AG08395 (cell line): ENCODE results near the gene TRIM60.
"Not testable (repeated sequence)": the region's sequence is repeated elsewhere in the genome, so short reads cannot be mapped to it uniquely, and the experiment has no call there.

ENCODE experiments used
- DNase-seq: peaks from one replicate; pipeline ENCODE4 v3.0.0; 2012; ENCODE audit warnings: mixed read lengths, low spot score

The TRIM60 gene

GRCh38 chr4:165053645-165054044 lies 21.8 kb downstream of the TRIM60 start, which contains the start of gene TRIM75:
TRIM75 (plus strand) TSS chr4:165053866; CDS start chr4:165059148, 5,282 bp downstream.
- no peak for DNase-seq

GRCh38 chr4:165055601-165056000 lies 23.8 kb downstream of the TRIM60 start:
- no peak for DNase-seq

- DNase-seq: no peak
Measured at GRCh38 chr4:165058666-165059065, 26.9 kb downstream of the TRIM60 start.

GRCh38 chr4:165059386-165059785 lies 27.6 kb downstream of the TRIM60 start:
- DNase-seq: no peak

- no peak for DNase-seq
Measured at GRCh38 chr4:165060938-165061337, 29.1 kb downstream of the TRIM60 start.

- DNase-seq: no peak
Measured at GRCh38 chr4:165070560-165070959, 38.8 kb downstream of the TRIM60 start.

GRCh38 chr4:165073346-165073745 lies 41.5 kb downstream of the TRIM60 start:
- not testable (repeated sequence) for DNase-seq

- DNase-seq: no peak
Measured at GRCh38 chr4:165077034-165077578, 45.3 kb downstream of the TRIM60 start.

- no peak for DNase-seq
Measured at GRCh38 chr4:165079476-165079875, 47.7 kb downstream of the TRIM60 start.

- not testable (repeated sequence) for DNase-seq
Measured at GRCh38 chr4:165084787-165085186, 53.0 kb downstream of the TRIM60 start.

GRCh38 chr4:165085946-165086345 lies 54.1 kb downstream of the TRIM60 start:
- DNase-seq: no peak

- no peak for DNase-seq
Measured at GRCh38 chr4:165088366-165088765, 56.6 kb downstream of the TRIM60 start.
